GM13977 (cell line): ENCODE results near the gene FAM78B.

Experiments
- DNase-seq: peaks from one replicate; pipeline ENCODE4 v3.0.0; 2012; ENCODE audit warnings: low spot score
- CTCF ChIP-seq: IDR thresholded peaks from 2 replicates; pipeline ENCODE4 v1.5.1; 2012; ENCODE audit warnings: mild to moderate bottlenecking, control low read depth; ENCODE audit not compliant: insufficient read depth; ENCODE audit errors: extremely low read depth, missing control alignments
- in situ Hi-C: fragments of 300-500 bp; cut with MboI; formaldehyde crosslinking; loops from one replicate; pipeline ENCODE4 v1.12.0; 2022; ENCODE audit warnings: low sequenced_read_pairs, low pct_unique_long_range_greater_than_20kb, mixed read lengths, inconsistent platforms; ENCODE audit not compliant: unreplicated experiment

FAM78B gene

GRCh38 chr1:166190400-166190799 lies 23.6 kb upstream of the FAM78B start:
- DNase-seq = no peak
- in situ Hi-C loops = no loop called here
- no peak for TF ChIP-seq CTCF

GRCh38 chr1:166189126-166189525 lies 22.3 kb upstream of the FAM78B start:
- in situ Hi-C loops = no loop called here

GRCh38 chr1:166185526-166185925 lies 18.7 kb upstream of the FAM78B start:
- TF ChIP-seq CTCF = no peak
- no peak for DNase-seq
- in situ Hi-C loops = no loop called here

More at GRCh38 chr1:166189126-166189525, 22.3 kb upstream of the FAM78B start:
- TF ChIP-seq CTCF = no peak
- no peak for DNase-seq

- no peak for TF ChIP-seq CTCF
- in situ Hi-C loops = no loop called here
- no peak for DNase-seq
These were observed 18.1 kb upstream of the FAM78B start for GRCh38 chr1:166184897-166185296.

GRCh38 chr1:166184012-166184411 lies 17.2 kb upstream of the FAM78B start:
- no peak for TF ChIP-seq CTCF
- no peak for DNase-seq
- in situ Hi-C loops = no loop called here

- in situ Hi-C loops = no loop called here
- no peak for DNase-seq
- TF ChIP-seq CTCF = no peak
These were observed 15.5 kb upstream of the FAM78B start for GRCh38 chr1:166182281-166182680.

- DNase-seq = no peak
- in situ Hi-C loops = no loop called here
- TF ChIP-seq CTCF = no peak
These were observed 9.6 kb upstream of the FAM78B start for GRCh38 chr1:166176416-166176815.
